ENCODE measurements around the gene RNF128. TPM values are rescaled to one million over a fixed set of nuclear protein-coding genes. Genes with fewer than 3 reads are reported as not detected.

RNF128 gene
- total RNA-seq (18.9 TPM), polyA plus RNA-seq (ENCODE audit: insufficient read depth, low read depth, low replicate concordance) (18.4 TPM)
- long read RNA-seq, donor 1, partial matches to known transcripts, result 7 of 9 reads
- long read RNA-seq, donor 1, other reads (novel, unspliced or antisense), result 0 of 9 reads
- long read RNA-seq, donor 2, partial matches to known transcripts, result 0 of 4 reads
- long read RNA-seq, donor 2, other reads (novel, unspliced or antisense), result 0 of 4 reads
- long read RNA-seq, donor 3, partial matches to known transcripts, result 0 of 6 reads
- long read RNA-seq, donor 3, other reads (novel, unspliced or antisense), result 0 of 6 reads
- long read RNA-seq, donor 4, partial matches to known transcripts, result 0 of 2 reads
- long read RNA-seq, donor 4, other reads (novel, unspliced or antisense), result 0 of 2 reads
- long read RNA-seq, donor 5, result 0 reads
- long read RNA-seq, donor 6, partial matches to known transcripts, result 8 of 10 reads
- long read RNA-seq, donor 6, other reads (novel, unspliced or antisense), result 0 of 10 reads
- long read RNA-seq, donor 7, transcript RNF128-201 (7 exons, 2,817 nt), result major isoform, 37 of 43 reads
- long read RNA-seq, donor 7, partial matches to known transcripts, result 0 of 43 reads
- long read RNA-seq, donor 7, other reads (novel, unspliced or antisense), result 6 of 43 reads
- long read RNA-seq, donor 8, partial matches to known transcripts, result 0 of 2 reads
- long read RNA-seq, donor 8, other reads (novel, unspliced or antisense), result 0 of 2 reads
- long read RNA-seq, donor 9, partial matches to known transcripts, result 0 of 1 reads
- long read RNA-seq, donor 9, other reads (novel, unspliced or antisense), result 0 of 1 reads
- long read RNA-seq, donor 10, transcript RNF128-201 (7 exons, 2,817 nt), result major isoform, 5 of 5 reads
- long read RNA-seq, donor 10, partial matches to known transcripts, result 0 of 5 reads
- long read RNA-seq, donor 10, other reads (novel, unspliced or antisense), result 0 of 5 reads

DNA sequence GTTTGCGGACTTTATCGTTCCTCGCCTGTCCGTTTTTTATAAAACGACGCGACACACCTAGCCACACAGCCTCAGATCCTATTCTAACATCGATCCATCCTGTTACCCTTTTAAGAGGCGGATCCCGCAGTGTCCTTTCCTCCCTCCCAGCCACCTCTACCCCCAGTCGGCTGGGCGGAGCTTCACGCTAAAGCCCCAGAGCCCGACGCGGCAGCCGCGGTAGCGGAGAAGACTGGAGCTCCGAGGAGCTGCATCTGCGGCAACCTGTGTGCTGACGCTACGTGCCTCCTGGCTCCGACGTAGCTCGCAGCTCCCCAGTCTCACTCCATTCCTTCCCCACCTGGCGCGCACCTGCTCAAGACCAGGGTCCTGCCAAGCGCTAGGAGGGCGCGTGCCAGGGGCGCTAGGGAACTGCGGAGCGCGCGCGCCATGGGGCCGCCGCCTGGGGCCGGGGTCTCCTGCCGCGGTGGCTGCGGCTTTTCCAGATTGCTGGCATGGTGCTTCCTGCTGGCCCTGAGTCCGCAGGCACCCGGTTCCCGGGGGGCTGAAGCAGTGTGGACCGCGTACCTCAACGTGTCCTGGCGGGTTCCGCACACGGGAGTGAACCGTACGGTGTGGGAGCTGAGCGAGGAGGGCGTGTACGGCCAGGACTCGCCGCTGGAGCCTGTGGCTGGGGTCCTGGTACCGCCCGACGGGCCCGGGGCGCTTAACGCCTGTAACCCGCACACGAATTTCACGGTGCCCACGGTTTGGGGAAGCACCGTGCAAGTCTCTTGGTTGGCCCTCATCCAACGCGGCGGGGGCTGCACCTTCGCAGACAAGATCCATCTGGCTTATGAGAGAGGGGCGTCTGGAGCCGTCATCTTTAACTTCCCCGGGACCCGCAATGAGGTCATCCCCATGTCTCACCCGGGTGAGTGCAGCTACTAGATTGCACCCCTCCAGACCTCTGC, at the start of gene RNF128:
Gene RNF128, plus strand, starts transcription at position 217 of the 953 bp plus-strand sequence. Its CDS starts 213 bp downstream, at position 430.
- Histone ChIP-seq H3K9ac (ENCODE audit: low read length in 3 of 3) (peak within 1 kb of the TSS; percentile 15 to 51 (median 24)), H3K4me3 (ENCODE audit: low read length in 3 of 3) (peak within 1 kb of the TSS; percentile 50 to 79 (median 73)), H3K4me1 (ENCODE audit: control insufficient read depth in 2 of 3, insufficient read depth in 2 of 3, low read depth in 1 of 3, low read length in 3 of 3) (no peaks in the 10 kb centered on the region), H3K27ac (ENCODE audit: low read depth in 2 of 2, low read length in 2 of 2) (peak within 1 kb of the TSS; percentile 43 to 49), H3K27me3 (ENCODE audit: control insufficient read depth, insufficient read depth, low read length) (peaks cover 16% of the 10 kb centered on the region), H3K9me3 (ENCODE audit: control insufficient read depth in 2 of 3, insufficient read depth in 1 of 3, low read length in 3 of 3) (no peaks in the 10 kb centered on the region), H3K36me3 (ENCODE audit: control insufficient read depth in 2 of 3, insufficient read depth in 3 of 3, low read length in 3 of 3) (no peaks in the 10 kb centered on the region)
- DNase-seq (peak; percentile 31 to 78 (median 50)), FAIRE-seq (no peak)
- no peak for TF ChIP-seq CTCF (IDR thresholded peaks at IDR 0.05; ENCODE audit: borderline replicate concordance, extremely low read depth, insufficient read depth)
- intact Hi-C loops (cut with DNase I), result no loop called here

- TF ChIP-seq CTCF (IDR thresholded peaks at IDR 0.05; ENCODE audit: borderline replicate concordance, extremely low read depth, insufficient read depth), result no peak
- no peaks in the 10 kb centered on the region for H3K27me3 ChIP-seq (ENCODE audit: control insufficient read depth, insufficient read depth, low read length)
- no peaks in the 10 kb centered on the region for H3K9me3 ChIP-seq (ENCODE audit: control insufficient read depth in 2 of 3, insufficient read depth in 1 of 3, low read length in 3 of 3)
- intact Hi-C loops (cut with DNase I), result no loop called here
- H3K4me1 ChIP-seq (ENCODE audit: control insufficient read depth in 2 of 3, insufficient read depth in 2 of 3, low read depth in 1 of 3, low read length in 3 of 3), result no peaks in the 10 kb centered on the region
- H3K27ac ChIP-seq (ENCODE audit: low read depth in 2 of 2, low read length in 2 of 2), result no peak overlapping the region
- no peak overlapping the region for H3K4me3 ChIP-seq (ENCODE audit: low read length in 3 of 3)
- FAIRE-seq (no peak), DNase-seq (no peak)
- no peaks in the 10 kb centered on the region for H3K36me3 ChIP-seq (ENCODE audit: control insufficient read depth in 2 of 3, insufficient read depth in 3 of 3, low read length in 3 of 3)
- no peak overlapping the region for H3K9ac ChIP-seq (ENCODE audit: low read length in 3 of 3)
These were observed 45.8 kb upstream of the RNF128 start for GRCh38 chrX:106680716-106681115.

- Histone ChIP-seq H3K4me1 (ENCODE audit: control insufficient read depth in 2 of 3, insufficient read depth in 2 of 3, low read depth in 1 of 3, low read length in 3 of 3) (no peaks in the 10 kb centered on the region), H3K4me3 (ENCODE audit: low read length in 3 of 3) (no peak overlapping the region), H3K9me3 (ENCODE audit: control insufficient read depth in 2 of 3, insufficient read depth in 1 of 3, low read length in 3 of 3) (no peaks in the 10 kb centered on the region), H3K9ac (ENCODE audit: low read length in 3 of 3) (no peak overlapping the region), H3K36me3 (ENCODE audit: control insufficient read depth in 2 of 3, insufficient read depth in 3 of 3, low read length in 3 of 3) (no peaks in the 10 kb centered on the region), H3K27me3 (ENCODE audit: control insufficient read depth, insufficient read depth, low read length) (no peaks in the 10 kb centered on the region), H3K27ac (ENCODE audit: low read depth in 2 of 2, low read length in 2 of 2) (no peak overlapping the region)
- no peak for FAIRE-seq
- TF ChIP-seq CTCF (IDR thresholded peaks at IDR 0.05; ENCODE audit: borderline replicate concordance, extremely low read depth, insufficient read depth), result no peak
- intact Hi-C loops (cut with DNase I), result no loop called here
- DNase-seq, result no peak
These were observed 42.3 kb upstream of the RNF128 start for GRCh38 chrX:106684207-106684606.
